Left colon (tissue), 2 donors: Measurements from ENCODE around the gene FOXN3. TPM values are rescaled to one million over a fixed set of nuclear protein-coding genes. Genes with fewer than 3 reads are reported as not detected.

Experiments used
- ATAC-seq: fragments of 200-7000 bp; cut with Tn5 transposase; one replicate; pipeline ENCODE4 v1.9.1; 2020; ENCODE audit warnings: mild to moderate bottlenecking, moderate library complexity
- DNase-seq, 2 donors: peaks; one replicate each; pipeline ENCODE4 v3.0.0-alpha.2; 2020
- intact Hi-C, 2 donors: fragments of 100-400 bp; cut with DNase I in 1 of 2; cut with micrococcal nuclease in 1 of 2; formaldehyde crosslinking; loops; one replicate each; pipeline versions ENCODE4 v1.11.2 to v1.14.0; 2022; cut with DNase I, micrococcal nuclease
- total RNA-seq, 2 donors: library from RNA; stranded (reverse); fragmentation: NEBNext Ultra II Directional; extraction: Animal tissue kit (Norgen Biotek cat#: 25700); gene quantifications; one replicate each; pipeline ENCODE4 v1.2.1, GENCODE V29; 2021
- donor health status: DM: no; HTN: no; CAD: no.
- donor health status: DM: yes; HTN: yes; CAD: no.

The FOXN3 gene
- total RNA-seq, 2 donors from 2014 or later, result 77.0 to 78.3 TPM

DNA sequence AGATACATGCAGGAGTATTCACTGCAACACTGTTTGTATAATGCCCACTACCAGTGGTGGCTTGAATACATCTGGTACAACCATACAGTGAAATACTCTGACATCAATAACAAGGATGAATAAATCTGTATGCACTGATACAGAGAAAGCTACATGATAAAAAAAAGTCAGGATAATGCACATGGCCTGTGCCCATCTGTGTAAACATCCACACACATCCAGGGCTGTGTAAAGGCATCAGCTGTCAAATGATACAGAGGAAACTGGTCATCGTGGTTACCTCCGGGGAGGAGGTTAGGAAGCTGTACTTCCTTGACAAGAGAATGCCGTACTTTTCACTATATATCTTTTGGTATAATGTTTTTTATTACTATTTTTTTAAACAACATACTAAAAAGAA lies 176.6 kb downstream of the FOXN3 start:
- no peak for DNase-seq
- ATAC-seq, result no peak
- intact Hi-C loops, result no loop called here

DNA sequence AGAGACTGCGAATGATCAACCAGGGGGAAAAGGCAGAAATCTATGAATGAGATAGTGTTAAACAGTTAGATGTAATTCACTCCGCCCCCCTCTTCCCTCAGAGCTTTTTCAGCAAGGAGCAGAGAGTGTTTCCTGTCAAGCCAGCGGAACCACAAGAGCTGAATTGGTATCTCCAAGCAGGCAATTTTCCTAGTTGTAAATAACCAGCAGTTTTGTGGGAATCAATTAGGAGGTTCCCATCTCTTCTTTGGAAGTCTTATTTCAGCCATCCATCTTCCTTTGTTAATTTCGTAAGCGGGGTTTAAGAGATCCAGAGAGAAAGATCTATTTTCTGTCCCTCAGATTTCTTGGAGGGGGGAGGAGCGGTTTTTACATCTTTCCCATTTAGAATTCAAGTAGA lies 178.0 kb downstream of the FOXN3 start:
- intact Hi-C loops, result no loop called here
- no peak for DNase-seq
- ATAC-seq, result no peak

DNA sequence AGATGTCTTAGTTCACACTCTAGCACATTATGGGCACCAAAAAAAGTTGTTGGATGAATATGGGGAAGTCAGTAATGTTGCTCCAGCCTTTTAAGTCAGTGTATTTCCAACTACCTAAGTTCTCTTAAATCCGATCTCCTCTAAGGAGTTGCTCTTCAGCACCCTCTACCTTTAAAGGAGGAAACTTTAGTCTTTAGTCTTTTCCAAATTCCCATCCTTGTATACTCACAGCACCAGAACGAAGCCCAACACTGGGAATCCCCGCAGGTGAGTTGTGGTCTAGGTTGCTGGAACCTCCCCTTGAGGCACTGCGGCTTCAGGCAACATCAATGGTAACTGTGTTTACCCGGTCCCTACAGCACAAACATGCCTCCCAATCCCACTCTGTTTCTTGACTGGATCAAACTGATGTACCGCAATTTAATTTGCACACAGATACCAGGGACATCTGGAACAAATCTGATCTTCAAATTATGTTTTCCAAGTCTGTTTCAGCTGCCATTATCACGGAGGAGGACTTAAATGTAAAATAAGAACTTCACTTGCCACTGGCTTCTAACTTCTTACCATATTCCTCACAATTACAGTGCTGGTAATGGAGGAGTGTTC lies 179.0 kb downstream of the FOXN3 start:
- peak; percentile 24 for ATAC-seq
- intact Hi-C loops, result no loop called here
- no peak for DNase-seq

DNA sequence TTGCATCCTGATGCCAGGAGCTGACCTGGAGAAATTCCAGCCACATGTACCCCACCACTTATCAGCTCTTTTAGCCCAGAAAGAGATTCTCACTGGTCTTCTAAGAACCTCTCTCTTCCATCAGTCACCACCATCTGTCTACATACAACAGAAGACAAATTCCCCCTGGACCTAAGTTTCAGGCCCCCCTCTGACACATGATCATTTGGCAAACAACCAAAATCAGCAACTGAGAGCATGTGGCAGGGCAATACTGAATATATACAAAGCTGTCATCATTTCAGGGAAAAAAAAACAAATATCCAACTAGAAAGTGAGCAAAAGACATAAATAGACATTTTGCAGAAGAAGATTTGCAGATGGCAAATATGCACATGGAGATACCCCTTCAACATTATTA lies 180.2 kb downstream of the FOXN3 start:
- no peak for ATAC-seq
- DNase-seq, result no peak
- intact Hi-C loops, result no loop called here

DNA sequence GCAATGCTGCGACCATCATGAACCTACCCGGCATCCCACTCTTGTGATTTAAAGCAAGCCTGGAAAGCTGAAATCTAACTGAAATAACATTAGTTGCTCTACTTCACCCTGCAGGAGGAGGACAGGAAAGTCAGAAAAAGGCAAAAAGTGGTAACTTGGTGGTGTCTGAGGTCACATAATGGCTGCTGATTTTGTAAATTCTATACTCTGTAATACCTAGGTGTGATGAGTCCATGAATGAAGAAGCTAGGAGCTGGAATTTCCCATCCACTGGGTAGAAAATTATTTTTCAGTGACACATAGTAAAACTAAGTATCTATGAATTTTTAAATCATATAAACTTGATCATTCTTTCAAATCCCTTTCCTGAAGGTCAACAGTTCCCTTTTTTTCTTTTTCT lies 183.8 kb downstream of the FOXN3 start:
- ATAC-seq (no peak), DNase-seq (no peak)
- intact Hi-C loops, result no loop called here

DNA sequence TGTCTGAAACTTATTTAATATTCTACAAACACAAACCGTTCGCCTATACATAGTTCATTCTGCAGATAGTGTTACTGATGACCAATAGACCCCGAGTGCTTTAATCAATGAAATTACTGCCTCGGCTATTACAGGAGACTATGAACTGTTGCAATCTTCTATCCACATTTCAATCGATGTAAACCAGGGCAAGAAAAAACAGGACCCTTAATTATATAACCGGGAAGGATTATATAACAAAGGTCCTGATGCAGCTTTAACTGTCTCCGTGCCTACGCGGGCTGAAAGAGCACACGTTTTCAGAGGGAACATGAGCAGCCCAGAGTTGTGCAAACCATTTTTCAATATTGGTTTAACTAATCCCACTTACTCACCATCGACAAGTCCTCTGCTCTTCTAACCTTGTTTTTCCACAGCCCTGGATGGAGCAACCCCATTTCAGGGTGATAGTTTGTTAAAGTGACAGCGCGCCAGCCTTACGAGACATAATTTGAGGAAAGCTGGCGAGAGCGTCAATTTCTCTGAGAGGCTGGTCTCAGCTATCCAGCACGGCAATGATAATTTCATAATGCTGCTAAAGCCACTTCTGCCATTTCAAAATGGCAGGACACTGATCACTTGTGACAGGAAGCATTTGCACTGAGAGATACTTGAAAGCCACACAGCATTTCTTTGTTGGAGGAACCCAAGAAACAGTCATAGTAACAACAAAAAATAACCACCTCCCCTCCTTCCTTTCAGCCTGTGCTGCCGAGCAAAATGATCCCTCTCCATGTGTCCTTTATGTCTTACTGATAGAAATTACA lies 184.6 kb downstream of the FOXN3 start:
- intact Hi-C loops, result no loop called here
- DNase-seq (no peak), ATAC-seq (no peak)

DNA sequence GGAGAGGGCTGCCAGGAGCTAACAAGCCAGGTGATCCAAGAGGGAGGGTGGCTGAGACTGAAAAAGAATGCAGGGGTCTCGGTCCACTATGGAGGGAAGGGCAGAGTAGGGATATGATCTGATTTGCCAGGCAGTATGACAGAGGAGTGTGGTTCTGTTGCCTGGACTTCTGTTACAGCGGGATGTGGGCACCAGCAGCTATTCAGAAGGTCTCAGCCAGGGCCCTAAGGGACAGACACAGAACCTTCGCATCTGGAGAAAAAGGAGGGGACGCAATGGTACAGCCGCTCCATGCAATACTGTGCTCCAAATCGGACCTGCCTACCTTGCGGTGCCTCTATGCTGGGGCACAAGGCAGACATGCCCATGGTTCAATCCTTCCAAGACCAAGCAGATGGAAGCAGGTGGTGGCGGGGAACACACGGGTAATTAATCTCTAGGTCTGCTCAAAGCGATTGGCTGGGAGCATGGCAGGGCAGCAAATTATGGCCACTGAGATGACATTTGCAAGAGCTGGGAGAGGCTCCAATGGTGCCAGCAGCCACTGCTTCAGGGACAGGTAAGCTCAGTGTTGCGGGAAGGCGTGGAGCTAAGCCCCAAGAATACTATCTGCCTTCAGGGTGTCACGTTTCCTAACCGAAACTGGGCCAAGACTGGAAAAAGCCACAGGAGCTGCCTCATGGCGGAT lies 185.5 kb downstream of the FOXN3 start:
- intact Hi-C loops, result no loop called here

DNA sequence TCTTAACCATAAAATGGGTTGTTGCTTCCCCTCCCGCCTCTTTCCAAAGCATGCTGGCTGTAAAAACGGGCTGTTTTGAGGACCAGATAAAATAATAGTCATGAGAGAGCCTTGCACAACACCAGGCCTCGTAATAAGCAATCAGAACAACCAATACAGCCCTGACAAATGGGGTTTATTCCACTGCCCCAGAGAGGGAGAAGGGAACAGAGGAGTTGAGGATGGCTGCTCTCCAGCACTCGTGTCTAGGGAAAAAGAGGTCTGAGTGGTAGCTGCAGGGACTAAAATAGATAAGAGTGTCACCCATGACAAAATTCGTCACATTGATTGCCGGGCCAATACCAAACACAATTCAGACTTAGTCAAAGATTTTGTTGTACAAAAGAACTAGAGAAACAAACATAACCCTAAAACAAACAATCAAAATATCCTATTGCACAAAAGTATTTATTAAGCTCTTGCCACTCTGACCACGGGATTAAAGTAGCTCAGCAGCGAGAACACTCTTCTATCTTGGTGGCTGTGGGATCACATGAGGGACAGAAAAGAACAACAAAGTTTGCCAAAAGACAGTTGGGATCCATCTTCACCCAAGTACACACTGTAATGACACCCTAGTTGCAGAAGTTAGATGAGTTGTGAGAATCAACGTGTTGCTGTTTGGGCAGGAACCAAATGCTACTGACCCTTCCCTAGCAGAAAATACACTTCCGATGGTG lies 188.0 kb downstream of the FOXN3 start:
- ATAC-seq (no peak), DNase-seq (no peak)
- intact Hi-C loops, result no loop called here

More for the DNA sequence above, 185.5 kb downstream of the FOXN3 start:
- ATAC-seq (no peak), DNase-seq (no peak)

DNA sequence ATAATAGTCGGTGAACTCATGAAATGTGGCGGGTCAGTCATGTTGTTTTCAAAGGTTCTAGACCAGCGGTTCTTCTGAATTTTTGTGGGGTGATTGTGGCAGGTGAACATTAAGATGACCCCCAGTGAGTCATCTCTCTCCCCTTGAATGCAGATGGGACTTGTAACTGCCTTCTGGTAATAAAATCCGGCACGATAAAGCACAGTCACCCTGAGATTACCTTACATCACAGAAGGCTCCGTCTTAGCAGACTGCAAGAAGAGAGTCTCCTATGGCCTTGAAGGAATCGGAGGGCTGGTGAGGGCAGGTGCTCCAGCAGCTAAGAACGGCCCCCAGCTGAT lies 189.6 kb downstream of the FOXN3 start:
- intact Hi-C loops, result no loop called here
- ATAC-seq (no peak), DNase-seq (no peak)

DNA sequence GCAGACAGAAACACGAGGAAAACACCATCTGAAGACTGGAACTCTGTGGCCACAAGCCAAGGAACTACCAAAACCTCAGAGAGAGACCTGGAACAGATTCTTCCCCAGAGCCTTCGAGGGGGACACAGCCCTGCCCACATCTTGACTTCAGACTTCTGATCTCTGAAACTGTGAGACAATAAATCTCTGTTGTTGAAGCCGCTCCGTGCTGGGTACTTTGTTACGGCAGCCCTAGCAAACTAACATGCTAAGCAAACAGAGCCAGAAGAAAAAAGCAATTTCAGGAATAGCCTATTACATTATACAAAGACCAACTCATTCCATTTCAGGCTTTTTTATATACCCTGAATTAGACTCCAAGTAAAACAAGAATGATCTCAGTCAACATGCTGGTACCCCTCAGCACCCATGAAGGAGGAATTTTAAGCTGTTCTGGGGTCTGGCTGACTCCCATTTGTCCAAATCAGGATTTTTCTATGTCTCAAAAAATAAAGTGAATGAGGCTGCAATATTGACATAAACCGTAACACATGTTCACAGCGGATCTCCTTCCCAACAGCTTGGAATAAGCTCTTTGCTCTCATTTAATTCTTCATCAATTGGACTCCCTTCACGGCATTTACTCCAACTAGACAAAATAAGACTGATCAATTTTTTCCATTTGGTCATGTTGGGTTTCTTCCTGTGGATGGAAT lies 190.1 kb downstream of the FOXN3 start:
- intact Hi-C loops, result no loop called here
- DNase-seq (no peak), ATAC-seq (peak; percentile 58)

DNA sequence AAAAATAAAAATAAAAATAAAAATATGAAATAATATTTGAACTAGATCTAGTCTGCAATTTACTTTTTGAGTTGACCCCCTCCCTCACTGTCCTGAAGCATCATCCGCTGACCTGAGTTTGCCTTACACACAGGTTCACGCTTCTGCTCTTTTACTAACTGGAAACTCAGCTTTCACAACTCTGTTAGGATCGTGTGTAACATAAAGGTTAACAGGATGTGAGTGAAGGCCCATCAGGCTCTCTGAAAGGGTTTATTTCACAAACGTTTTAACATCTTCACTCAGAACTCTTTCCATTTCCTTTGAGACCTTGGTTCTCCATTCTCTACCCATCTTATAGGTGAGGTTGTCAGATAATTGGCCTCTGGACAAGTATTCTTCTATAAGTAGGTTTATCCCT lies 191.4 kb downstream of the FOXN3 start:
- DNase-seq, result no peak
- ATAC-seq, result no peak
- intact Hi-C loops, result no loop called here

DNA sequence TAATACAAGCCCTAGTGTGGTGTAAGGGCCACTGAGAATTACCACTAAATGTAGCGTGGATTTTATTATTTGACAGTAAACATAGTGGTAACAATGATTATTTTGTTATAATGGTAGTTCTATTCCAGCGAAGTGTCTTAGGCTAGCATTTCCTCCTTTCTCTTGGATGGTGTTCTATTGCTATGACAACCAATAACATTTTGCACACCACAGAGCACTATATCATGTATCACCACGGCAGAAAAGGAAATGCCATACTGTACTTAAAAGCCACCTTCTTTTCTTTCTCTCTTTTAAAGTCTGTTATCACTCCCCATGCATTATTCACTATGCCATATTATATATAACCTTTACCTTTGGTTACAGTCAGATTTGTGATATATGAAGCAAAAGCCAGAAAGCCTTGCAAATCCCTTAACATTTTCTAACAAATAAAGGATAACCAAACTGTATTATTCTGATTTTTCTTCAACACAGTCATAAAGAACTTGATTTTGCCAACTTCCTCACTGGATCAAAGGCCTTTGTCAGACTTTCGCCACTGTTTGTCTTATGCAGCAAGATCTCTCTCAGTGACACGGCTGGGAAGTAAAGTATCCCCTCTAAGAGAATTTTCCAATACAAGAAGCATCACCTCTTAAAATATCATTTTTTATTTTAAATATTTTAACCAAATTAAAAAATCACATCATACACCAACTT lies 195.8 kb downstream of the FOXN3 start:
- no peak for DNase-seq
- intact Hi-C loops, result no loop called here
- ATAC-seq, result peak; percentile 86

DNA sequence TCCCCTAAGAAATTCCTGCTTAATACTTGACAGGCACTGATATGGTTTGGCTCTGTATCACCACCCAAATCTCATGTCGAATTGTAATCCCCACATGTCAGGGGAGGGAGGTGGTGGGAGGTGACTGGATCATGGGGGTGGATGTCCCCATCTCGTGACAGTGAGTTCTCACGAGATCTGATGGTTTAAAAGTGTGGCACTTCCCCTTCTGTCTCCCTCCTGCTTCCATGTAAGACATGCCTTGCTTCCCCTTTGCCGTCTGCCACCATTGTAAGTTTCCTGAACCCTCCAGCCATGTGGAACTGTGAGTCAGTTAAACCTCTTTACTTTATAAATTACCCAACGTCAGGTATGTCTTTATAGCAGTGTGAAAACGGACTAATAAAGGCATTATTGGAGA lies 198.0 kb downstream of the FOXN3 start:
- intact Hi-C loops, result no loop called here
- ATAC-seq (no peak), DNase-seq (no peak)

DNA sequence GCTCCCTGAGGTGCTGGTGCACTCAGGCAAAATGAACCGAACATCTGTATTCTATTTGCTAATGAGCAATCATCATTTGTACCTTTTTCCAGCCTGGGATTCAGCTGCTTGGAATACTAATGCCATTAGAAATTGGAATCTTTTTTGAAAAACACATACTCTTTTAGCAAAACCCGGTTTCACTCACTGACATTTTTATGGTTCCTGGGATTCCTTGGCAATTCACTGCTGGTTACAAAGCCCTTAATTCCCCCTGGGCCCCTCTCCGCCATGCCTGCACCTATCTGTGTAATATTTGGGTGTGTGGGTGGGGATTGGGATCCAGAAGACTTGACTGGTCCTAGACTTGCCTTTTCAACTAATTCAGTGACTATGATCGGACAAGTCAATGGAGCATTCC lies 199.1 kb downstream of the FOXN3 start:
- ATAC-seq, result no peak
- DNase-seq, result no peak
- intact Hi-C loops, result no loop called here

DNA sequence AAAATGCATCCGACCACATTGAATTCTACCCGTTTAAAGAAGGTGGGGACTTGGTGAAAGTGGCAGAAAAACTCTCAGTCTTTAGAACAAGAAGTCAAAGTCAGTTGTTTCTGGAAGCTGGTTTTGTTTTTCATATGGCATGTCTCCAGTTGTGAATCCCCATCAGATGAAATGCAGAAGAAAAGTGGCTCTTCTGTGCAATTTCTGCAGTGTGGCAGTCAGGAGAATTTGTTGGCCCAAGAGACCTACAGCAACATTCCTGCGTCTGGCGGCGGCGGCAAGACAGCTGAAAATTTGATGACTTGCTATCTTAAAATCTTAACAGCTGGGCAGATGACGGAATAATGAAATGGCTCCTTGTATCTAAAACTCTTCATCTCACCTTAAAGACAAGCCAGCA lies 201.5 kb downstream of the FOXN3 start:
- intact Hi-C loops, result no loop called here
- ATAC-seq (no peak), DNase-seq (no peak)

DNA sequence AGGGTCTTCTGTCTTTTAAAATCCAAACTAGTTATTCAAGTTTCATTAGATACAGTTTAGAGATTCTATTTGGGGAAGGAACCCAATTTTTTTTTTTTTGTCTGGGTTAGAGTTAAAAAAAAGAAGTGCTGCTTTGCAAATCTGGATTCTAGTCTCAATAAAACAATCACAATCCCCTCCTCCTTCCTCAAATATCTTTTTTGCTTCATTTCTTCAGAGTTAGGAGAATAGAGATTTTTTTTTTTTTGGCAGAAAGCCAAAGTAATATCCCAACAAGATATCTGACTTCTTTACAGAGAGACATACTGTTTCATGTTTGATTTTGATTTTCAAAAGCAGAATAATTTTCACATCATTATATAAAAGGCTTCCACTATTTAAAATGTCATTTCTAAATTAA lies 201.9 kb downstream of the FOXN3 start:
- DNase-seq (no peak), ATAC-seq (no peak)
- intact Hi-C loops, result no loop called here

DNA sequence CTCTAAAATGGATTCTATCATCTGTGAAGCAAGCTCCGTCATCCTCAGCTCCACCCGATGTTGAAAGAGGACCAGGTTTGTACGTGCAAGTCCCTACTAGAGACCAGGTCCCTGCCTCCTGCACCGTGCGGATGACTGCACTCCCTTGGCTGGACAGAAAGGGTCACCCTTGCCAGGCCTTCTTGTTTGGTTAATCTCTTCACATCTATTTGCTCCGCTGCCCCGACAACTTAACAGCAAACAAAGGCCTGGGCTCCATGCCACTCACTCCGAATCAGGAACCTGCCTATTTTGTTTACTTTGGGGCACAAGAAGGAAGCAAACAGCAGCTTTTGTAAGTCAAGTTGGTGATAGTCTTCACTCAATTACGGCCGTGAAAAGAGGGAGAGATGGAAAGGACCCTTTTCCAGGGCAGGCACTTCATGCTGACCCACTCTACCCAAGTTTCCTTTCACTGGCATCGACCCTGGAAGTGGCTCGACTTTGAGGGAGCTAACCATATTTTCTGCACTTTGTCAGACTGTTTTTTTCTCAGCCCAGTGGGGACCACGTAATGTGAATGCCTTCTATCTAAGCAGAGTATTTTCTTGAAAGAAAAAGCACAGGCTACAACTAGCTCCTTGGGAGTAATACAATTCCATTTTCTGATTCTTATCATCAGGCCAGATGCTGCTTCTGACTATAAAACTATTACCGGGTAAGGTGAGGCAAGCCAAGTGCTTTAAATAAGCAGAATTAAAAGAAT lies 202.6 kb downstream of the FOXN3 start:
- intact Hi-C loops, result no loop called here
- DNase-seq (peak; percentile 56 to 73), ATAC-seq (peak; percentile 93)
